ENCODE data around the gene BHLHE23.

BHLHE23 gene

GRCh38 chr20:63028461-63028921, 21.7 kb upstream of the BHLHE23 start:
- H3K4me3 ChIP-seq (ENCODE audit: low read depth, low read length): peak overlapping the region; percentile 36
- TF ChIP-seq, protein P1, sequence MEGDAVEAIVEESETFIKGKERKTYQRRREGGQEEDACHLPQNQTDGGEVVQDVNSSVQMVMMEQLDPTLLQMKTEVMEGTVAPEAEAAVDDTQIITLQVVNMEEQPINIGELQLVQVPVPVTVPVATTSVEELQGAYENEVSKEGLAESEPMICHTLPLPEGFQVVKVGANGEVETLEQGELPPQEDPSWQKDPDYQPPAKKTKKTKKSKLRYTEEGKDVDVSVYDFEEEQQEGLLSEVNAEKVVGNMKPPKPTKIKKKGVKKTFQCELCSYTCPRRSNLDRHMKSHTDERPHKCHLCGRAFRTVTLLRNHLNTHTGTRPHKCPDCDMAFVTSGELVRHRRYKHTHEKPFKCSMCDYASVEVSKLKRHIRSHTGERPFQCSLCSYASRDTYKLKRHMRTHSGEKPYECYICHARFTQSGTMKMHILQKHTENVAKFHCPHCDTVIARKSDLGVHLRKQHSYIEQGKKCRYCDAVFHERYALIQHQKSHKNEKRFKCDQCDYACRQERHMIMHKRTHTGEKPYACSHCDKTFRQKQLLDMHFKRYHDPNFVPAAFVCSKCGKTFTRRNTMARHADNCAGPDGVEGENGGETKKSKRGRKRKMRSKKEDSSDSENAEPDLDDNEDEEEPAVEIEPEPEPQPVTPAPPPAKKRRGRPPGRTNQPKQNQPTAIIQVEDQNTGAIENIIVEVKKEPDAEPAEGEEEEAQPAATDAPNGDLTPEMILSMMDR (IDR thresholded peaks at IDR 0.05; ENCODE audit: low read depth, low read length, missing control alignments): no peak
- DNase-seq (ENCODE audit: low read depth): no peak

GRCh38 chr20:63027922-63028389, 21.2 kb upstream of the BHLHE23 start:
- TF ChIP-seq, protein P1 (IDR thresholded peaks at IDR 0.05; ENCODE audit: low read depth, low read length, missing control alignments): peak; percentile 25
- DNase-seq (ENCODE audit: low read depth): no peak
- H3K4me3 ChIP-seq (ENCODE audit: low read depth, low read length): peak overlapping the region; percentile 36

DNA sequence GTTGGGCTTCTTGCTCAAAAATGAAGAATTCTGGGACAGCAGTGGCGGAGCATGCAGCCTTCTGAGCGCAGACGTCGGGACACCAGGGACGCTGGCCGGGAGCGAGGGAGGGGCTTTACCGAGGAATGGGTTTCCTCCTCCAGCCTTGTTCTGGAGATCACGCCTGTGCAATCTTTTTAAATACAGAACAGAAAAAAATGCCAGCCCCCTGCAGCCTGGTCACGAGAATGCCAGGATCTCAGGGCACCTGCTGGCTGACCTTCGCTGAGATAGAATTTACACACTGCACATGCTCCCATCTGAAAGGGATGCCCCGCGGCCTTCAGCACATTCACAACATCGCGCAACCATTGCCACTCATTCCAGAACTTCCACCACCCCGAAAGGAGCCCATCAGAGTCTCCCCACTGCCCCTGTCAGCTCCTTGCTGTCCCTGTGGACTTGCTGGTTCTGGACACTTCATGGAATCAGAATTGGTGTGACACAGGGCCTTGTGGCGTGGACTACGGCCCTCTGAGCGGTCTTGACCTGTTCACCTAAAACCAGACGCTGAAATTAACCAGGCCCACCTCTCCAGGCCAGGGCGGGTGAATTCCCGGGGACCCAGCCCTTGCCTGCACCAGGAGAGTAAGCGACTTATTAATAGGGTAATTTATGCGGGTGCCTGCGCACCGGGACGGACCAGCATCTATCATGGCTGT, 20.6 kb upstream of the BHLHE23 start:
- no peak for DNase-seq (ENCODE audit: low read depth)
- peak overlapping the region; percentile 16 for H3K4me3 ChIP-seq (ENCODE audit: low read depth, low read length)
- TF ChIP-seq, protein P1 (IDR thresholded peaks at IDR 0.05; ENCODE audit: low read depth, low read length, missing control alignments): no peak

DNA sequence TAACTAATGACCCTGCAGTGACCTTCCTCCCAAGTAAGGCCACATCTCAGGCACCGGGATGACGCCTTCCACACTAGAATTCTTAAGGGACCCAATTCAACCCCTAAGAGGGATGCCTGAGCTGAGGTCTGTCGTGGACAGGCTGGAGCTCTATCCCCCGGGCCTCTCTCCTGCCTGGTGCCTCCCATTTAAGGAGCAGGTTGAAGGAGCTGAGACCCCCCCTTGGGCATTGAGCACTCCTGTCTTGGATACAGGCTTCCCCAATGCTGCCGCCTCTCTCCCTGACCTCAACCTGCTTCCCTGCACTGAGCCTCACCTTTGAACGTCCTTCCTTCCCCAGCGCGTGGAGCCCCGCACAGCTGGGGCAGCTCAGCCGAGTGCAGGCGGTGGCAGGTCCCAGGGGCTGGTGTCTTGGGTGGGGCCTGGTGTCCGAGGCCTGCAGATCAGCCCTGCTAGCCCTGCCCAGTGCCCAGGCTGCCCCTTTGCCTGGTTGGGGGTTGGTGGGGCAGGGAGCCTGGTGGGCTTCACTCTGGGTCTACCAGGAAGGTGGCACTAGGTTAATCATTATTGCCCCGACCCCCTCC, 19.9 kb upstream of the BHLHE23 start:
- H3K4me3 ChIP-seq (ENCODE audit: low read depth, low read length): no peak overlapping the region
- DNase-seq (ENCODE audit: low read depth): no peak
- TF ChIP-seq, protein P1 (IDR thresholded peaks at IDR 0.05; ENCODE audit: low read depth, low read length, missing control alignments): no peak

- TF ChIP-seq, protein P1 (IDR thresholded peaks at IDR 0.05; ENCODE audit: low read depth, low read length, missing control alignments): no peak
- DNase-seq (ENCODE audit: low read depth): no peak
Observed at GRCh38 chr20:63025534-63026331, 19.0 kb upstream of the BHLHE23 start.

DNA sequence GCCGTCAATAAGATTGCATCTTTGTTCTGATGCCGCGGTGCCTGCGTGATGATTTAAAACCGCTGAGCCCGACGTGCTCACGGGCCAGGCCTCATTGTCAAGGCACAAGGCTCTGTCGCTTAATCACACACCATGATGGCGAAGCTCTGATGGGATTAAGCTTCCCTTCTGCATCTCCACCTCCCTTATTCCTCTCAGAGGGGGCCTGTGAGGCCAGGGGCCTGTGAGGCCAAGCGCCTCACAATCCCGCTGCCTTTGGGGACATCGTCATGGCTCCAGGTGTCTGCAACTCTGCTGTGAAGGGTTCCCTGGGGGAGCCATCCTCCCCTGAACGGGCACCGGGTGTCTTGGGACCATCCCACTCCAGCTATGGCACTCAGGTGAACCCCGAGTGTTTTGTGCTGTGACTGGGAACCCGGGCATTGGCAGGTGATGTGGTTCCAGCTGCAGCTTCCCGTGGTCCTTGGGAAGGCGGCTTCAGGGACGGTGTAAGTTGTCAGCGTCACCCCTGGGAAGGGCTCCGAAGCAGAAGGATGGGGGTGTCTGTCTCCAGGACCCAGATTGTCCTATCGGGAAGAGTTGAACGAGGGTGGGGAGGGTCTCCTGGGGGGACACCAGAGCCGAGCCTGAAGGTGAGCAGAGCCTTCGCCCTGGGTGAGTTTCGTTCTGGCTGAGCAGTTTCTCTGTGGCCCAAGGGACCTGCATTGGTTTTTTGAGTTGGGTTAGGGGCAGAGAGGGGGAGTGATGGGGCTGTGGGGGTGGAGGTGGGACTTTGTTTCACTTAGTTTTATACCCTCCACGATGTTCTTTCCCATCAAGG, 18.0 kb upstream of the BHLHE23 start:
- no peak overlapping the region for H3K4me3 ChIP-seq (ENCODE audit: low read depth, low read length)
- DNase-seq (ENCODE audit: low read depth): no peak
- TF ChIP-seq, protein P1 (IDR thresholded peaks at IDR 0.05; ENCODE audit: low read depth, low read length, missing control alignments): no peak

More at GRCh38 chr20:63025534-63026331, 19.0 kb upstream of the BHLHE23 start:
- peak overlapping the region; percentile 15 for H3K4me3 ChIP-seq (ENCODE audit: low read depth, low read length)
